Activated CD8-positive, alpha-beta T cell treated with anti-CD3 and anti-CD28 coated beads for 36 hours (primary cell): ENCODE results near the gene CDH13. TPM values are rescaled to one million over a fixed set of nuclear protein-coding genes. Genes with fewer than 3 reads are reported as not detected.
A peak's percentile ranks its signal among the peaks of the same experiment; 100 is the strongest.

Experiments used
- ATAC-seq: fragments of 200-7000 bp; cut with Tn5 transposase; one replicate; pipeline ENCODE4 v1.10.0; 2021; ENCODE audit warnings: mild to moderate bottlenecking, moderate library complexity
- CTCF ChIA-PET: fragments of 350-600 bp; sonication (Branson Sonifier 250); formaldehyde crosslinking; loops from one replicate; lab custom pipeline; 2021; ENCODE audit warnings: antibody characterized with exemption; lab: Charles Lee
- POLR2A ChIA-PET: fragments of 350-600 bp; sonication (Branson Sonifier 250); formaldehyde crosslinking; loops from one replicate; lab custom pipeline; 2021; ENCODE audit warnings: antibody characterized with exemption; lab: Charles Lee
- DNase-seq: peaks from one replicate; pipeline ENCODE4 v3.0.0-alpha.2; 2020
- H3K27ac Mint-ChIP-seq: one replicate; pipeline ENCODE4 v1.8.0; 2021; ENCODE audit warnings: mild to moderate bottlenecking, mixed read lengths
- H3K27me3 Mint-ChIP-seq: one replicate; pipeline ENCODE4 v1.8.0; 2021; ENCODE audit warnings: mixed read lengths
- H3K36me3 Mint-ChIP-seq: one replicate; pipeline ENCODE4 v1.8.0; 2021; ENCODE audit warnings: low read depth, mixed read lengths
- H3K4me1 Mint-ChIP-seq: one replicate; pipeline ENCODE4 v1.8.0; 2021; ENCODE audit warnings: low read depth, mixed read lengths
- H3K4me3 Mint-ChIP-seq: one replicate; pipeline ENCODE4 v1.8.0; 2021; ENCODE audit warnings: mild to moderate bottlenecking, moderate library complexity, mixed read lengths
- H3K9me3 Mint-ChIP-seq: one replicate; pipeline ENCODE4 v1.8.0; 2021; ENCODE audit warnings: mixed read lengths
- intact Hi-C: fragments of 100-400 bp; cut with micrococcal nuclease; formaldehyde crosslinking; loops from one replicate; pipeline ENCODE4 v1.10.0; 2022
- total RNA-seq, 2 experiments: library from RNA; stranded (reverse); gene quantifications; one replicate each; pipeline ENCODE4 v1.2.3, GENCODE V29; 2021
- TF ChIP-seq, protein P1 (sequence below): fragments of 200-600 bp; IDR thresholded peaks from one replicate; pipeline ENCODE4 v1.8.0; 2022; ENCODE audit warnings: antibody characterized with exemption, mild to moderate bottlenecking

Gene CDH13
- total RNA-seq, 2 experiments from 2014 or later: not detected

DNA sequence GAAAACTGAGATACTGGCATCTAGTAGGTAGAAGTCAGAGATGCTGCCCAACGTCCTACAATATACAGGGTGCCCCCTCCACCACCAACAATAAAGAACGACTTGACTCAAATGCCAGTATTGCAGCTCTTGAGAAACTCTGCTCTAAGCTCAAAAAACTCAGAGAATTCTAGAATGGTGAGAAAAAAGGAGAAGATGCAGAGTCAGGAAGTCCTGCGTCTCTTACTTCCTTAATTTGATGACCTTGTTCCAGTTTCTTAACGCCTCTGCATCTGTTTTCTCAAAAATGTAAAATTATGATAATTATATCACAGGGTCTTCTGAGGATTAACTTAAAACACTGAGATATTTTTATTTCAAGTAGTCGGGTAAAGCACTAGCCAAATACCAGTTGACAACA is 1179.3 kb downstream of the CDH13 start:
- DNase-seq (no peak), ATAC-seq (no peak)
- H3K4me1 Mint-ChIP-seq: peaks cover 33% of the 10 kb centered on the region
- no peak overlapping the region for H3K4me3 Mint-ChIP-seq
- H3K36me3 Mint-ChIP-seq: peaks cover 23% of the 10 kb centered on the region
- no peak overlapping the region for H3K27ac Mint-ChIP-seq
- ChIA-PET POLR2A (no interaction called here), CTCF (no interaction called here)
- H3K9me3 Mint-ChIP-seq: no peaks in the 10 kb centered on the region
- TF ChIP-seq, protein P1, sequence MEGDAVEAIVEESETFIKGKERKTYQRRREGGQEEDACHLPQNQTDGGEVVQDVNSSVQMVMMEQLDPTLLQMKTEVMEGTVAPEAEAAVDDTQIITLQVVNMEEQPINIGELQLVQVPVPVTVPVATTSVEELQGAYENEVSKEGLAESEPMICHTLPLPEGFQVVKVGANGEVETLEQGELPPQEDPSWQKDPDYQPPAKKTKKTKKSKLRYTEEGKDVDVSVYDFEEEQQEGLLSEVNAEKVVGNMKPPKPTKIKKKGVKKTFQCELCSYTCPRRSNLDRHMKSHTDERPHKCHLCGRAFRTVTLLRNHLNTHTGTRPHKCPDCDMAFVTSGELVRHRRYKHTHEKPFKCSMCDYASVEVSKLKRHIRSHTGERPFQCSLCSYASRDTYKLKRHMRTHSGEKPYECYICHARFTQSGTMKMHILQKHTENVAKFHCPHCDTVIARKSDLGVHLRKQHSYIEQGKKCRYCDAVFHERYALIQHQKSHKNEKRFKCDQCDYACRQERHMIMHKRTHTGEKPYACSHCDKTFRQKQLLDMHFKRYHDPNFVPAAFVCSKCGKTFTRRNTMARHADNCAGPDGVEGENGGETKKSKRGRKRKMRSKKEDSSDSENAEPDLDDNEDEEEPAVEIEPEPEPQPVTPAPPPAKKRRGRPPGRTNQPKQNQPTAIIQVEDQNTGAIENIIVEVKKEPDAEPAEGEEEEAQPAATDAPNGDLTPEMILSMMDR: no peak
- intact Hi-C loops: no loop called here
- no peaks in the 10 kb centered on the region for H3K27me3 Mint-ChIP-seq

DNA sequence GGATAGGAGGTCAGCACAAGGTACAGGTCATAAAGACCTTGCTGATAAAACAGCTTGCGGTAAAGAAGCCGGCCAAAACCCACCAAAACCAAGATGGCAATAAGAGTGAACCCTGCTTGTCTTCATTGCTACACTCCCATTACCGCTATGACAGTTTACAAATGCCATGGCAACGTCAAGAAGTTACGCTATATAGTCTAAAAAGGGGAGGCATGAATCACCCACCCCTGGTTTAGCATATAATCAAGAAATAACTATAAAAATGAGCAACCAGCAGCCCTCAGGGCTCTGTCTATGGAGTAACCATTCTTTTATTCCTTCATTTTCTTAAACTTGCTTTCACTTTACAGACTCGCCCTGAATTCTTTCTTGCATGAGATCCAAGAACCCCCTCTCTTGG is 1180.0 kb downstream of the CDH13 start:
- no peak for DNase-seq
- TF ChIP-seq, protein P1: no peak
- H3K36me3 Mint-ChIP-seq: peaks cover 27% of the 10 kb centered on the region
- ATAC-seq: no peak
- ChIA-PET CTCF (interaction anchor here (1.4 to 1.8 kb wide), 2 partner anchors 20 to 120 kb away, joined by 3 to 5 read pairs; no protein-coding TSS in a partner anchor), POLR2A (no interaction called here)
- intact Hi-C loops: no loop called here
- no peak overlapping the region for H3K4me3 Mint-ChIP-seq
- no peaks in the 10 kb centered on the region for H3K9me3 Mint-ChIP-seq
- peak overlapping the region; percentile 73 for H3K27ac Mint-ChIP-seq
- H3K4me1 Mint-ChIP-seq: peaks cover 35% of the 10 kb centered on the region
- no peaks in the 10 kb centered on the region for H3K27me3 Mint-ChIP-seq

DNA sequence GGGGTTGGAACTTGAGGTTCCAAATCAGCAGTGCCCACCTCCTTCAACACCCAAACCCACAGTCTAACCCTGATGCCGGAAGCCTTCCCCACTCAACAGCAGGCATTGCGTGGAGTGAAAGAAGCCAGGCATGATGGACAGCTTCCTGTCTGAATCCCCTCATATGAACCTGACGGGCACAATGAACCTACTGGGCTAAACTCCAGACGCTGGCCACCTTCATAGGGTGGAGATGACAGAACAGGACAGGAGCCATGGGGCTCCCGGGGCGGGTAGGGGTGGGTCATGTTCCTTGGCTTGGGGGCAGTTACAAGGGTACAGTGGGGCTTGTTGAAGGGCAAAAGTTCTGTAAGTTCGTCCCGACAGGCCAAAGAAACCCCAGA is 1180.5 kb downstream of the CDH13 start:
- DNase-seq (no peak), ATAC-seq (no peak)
- Mint-ChIP-seq H3K27ac (peak overlapping the region; percentile 73), H3K4me3 (peak overlapping the region; percentile 83), H3K27me3 (no peaks in the 10 kb centered on the region), H3K9me3 (no peaks in the 10 kb centered on the region), H3K36me3 (peaks cover 27% of the 10 kb centered on the region), H3K4me1 (peaks cover 35% of the 10 kb centered on the region)
- intact Hi-C loops: no loop called here
- ChIA-PET POLR2A (interaction anchor here (0.6 kb wide), 1 partner anchor 707 kb away, joined by 3 read pairs; no protein-coding TSS in a partner anchor), CTCF (interaction anchor here (1.4 to 1.8 kb wide), 2 partner anchors 20 to 120 kb away, joined by 3 to 5 read pairs; no protein-coding TSS in a partner anchor)
- TF ChIP-seq, protein P1: no peak

DNA sequence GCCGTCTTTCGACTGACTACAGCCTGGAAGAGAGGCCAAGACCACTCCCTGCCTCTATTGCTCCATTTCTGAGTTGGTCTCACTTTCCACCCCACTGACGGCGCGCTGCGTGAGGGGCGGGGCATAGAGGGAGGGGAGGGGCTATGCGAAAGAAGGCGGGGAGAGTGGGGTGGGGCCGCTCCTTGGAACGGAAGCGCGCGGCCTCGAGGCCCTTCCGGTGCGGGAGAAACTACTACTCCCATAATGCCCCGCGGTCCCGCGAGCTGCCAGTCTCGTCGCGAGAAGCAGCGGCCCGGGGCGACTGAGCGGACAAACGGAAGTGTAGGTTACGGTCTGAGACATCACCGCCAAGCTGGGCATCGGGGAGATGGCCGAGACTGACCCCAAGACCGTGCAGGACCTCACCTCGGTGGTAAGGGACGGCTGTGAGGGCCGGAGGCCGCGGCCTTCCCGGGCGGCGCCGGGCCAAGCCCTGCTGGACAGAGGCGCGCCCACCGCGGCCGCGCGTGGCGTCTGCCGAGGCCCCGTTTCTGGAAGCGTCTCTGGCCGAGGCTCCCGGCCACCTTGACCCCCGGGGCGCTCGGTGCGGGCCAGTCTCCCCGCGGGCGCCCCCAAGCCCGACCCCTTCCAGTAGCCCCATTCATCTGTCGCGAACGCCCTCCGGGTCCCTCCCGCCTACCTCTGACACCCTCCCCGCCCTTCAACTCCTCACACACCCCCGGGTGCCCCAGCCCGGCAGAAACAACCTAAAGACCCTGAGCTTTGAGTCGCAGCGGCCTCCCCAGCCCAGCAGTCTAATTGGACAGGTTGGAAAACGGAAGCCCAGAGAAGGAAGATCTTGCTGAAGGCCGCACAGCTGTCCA is 1181.2 kb downstream of the CDH13 start, which contains the start of gene HSBP1:
Gene HSBP1 (plus strand): TSS at position 269 of the 863 bp plus-strand sequence. CDS start 99 bp downstream, at position 368.
- CTCF ChIA-PET: interaction anchor here (0.9 to 1.8 kb wide), 3 partner anchors 18 to 119 kb away, joined by 3 to 5 read pairs (median 3); no protein-coding TSS in a partner anchor
- ATAC-seq (peak; percentile 99), DNase-seq (peak; percentile 96)
- TF ChIP-seq, protein P1: no peak
- Mint-ChIP-seq H3K27ac (peak within 1 kb of the TSS; percentile 87), H3K36me3 (peaks cover 33% of the 10 kb centered on the region), H3K9me3 (no peaks in the 10 kb centered on the region), H3K4me1 (peaks cover 37% of the 10 kb centered on the region), H3K27me3 (no peaks in the 10 kb centered on the region), H3K4me3 (peak within 1 kb of the TSS; percentile 83)
- POLR2A ChIA-PET: interaction anchor here (0.6 kb wide), 2 partner anchors 257 to 707 kb away, joined by 3 read pairs; no protein-coding TSS in a partner anchor
- intact Hi-C loops: no loop called here
